Cardiac muscle cell (in vitro differentiated cells and primary cell): Measurements from ENCODE around the gene SYNPR. TPM values are rescaled to one million over a fixed set of nuclear protein-coding genes. Genes with fewer than 3 reads are reported as not detected.

Source experiments
- DNase-seq, 2 donors: peaks; one replicate each; pipeline versions ENCODE4 v3.0.0 to v3.0.0-alpha.2; 2010 to 2017; ENCODE audit warnings: low read depth in 1 of 2, low spot score in 1 of 2
- H3K27ac ChIP-seq: fragments of 200-600 bp; sonication (generic); 2 replicates; pipeline ENCODE4 v1.5.1; 2016
- H3K27me3 ChIP-seq: fragments of 200-600 bp; sonication (generic); 2 replicates; pipeline ENCODE4 v1.6.0; 2016; ENCODE audit warnings: control low read depth
- H3K36me3 ChIP-seq: fragments of 200-600 bp; sonication (generic); 2 replicates; pipeline ENCODE4 v1.5.1; 2016; ENCODE audit warnings: control low read depth
- H3K4me1 ChIP-seq: fragments of 200-600 bp; sonication (generic); 2 replicates; pipeline ENCODE4 v1.8.1; 2017; ENCODE audit warnings: low read depth, mild to moderate bottlenecking, mixed run types
- H3K4me3 ChIP-seq: fragments of 200-600 bp; sonication (generic); 2 replicates; pipeline ENCODE4 v1.5.1; 2016; ENCODE audit warnings: mild to moderate bottlenecking
- H3K9me3 ChIP-seq: fragments of 200-600 bp; sonication (generic); 2 replicates; pipeline ENCODE4 v1.5.1; 2017; ENCODE audit warnings: low read depth, mild to moderate bottlenecking, control low read depth
- CTCF ChIP-seq: IDR thresholded peaks from 2 replicates; pipeline ENCODE4 v1.5.1; 2012; ENCODE audit warnings: low read depth, mild to moderate bottlenecking, low read length
- polyA plus RNA-seq: library from polyadenylated mRNA; unstranded; fragments of >200 nt; fragmentation: Nextera tagmentation; extraction: Ambion mirVana; gene quantifications from 2 replicates; pipeline ENCODE4 v1.2.1, GENCODE V29; 2016
- total RNA-seq: library from RNA; depleted of rRNA; stranded (reverse); fragments of >200 nt; gene quantifications from 2 replicates; pipeline ENCODE4 v1.2.3, GENCODE V29; 2016

Gene SYNPR
- total and polyA plus RNA-seq, 2 experiments from 2014 or later: 0.36 to 1.8 TPM

DNA sequence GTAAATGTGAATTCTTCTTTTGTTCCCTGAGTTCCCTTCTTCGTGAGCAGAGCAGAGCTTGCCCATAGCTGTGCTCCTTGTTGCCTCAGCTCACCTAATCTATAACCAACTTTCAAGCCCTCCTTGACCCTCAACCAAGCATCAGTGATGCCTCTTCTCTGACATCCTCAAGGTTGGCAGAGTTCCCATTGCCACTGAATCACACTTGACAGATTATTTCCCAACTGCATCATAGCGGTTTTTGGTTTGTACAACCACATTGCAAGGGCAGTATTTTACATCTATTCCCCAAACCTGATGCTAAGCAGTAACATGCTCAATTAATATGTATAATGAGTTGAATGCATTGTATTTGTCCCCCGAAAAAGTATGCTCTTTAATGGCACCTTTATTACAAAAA, 241.3 kb downstream of the SYNPR start:
- Histone ChIP-seq H3K27ac (no peak overlapping the region), H3K27me3 (no peaks in the 10 kb centered on the region), H3K9me3 (no peaks in the 10 kb centered on the region), H3K4me3 (no peak overlapping the region), H3K36me3 (no peaks in the 10 kb centered on the region), H3K4me1 (no peaks in the 10 kb centered on the region)
- no peak for TF ChIP-seq CTCF
- DNase-seq: peak in 1 of 2 donors; percentile 17

GRCh38 chr3:63521657-63522056, 243.5 kb downstream of the SYNPR start:
- no peak for DNase-seq
- H3K27me3 ChIP-seq: no peaks in the 10 kb centered on the region
- H3K4me1 ChIP-seq: no peaks in the 10 kb centered on the region
- H3K36me3 ChIP-seq: no peaks in the 10 kb centered on the region
- no peak overlapping the region for H3K27ac ChIP-seq
- H3K9me3 ChIP-seq: no peaks in the 10 kb centered on the region
- TF ChIP-seq CTCF: no peak
- no peak overlapping the region for H3K4me3 ChIP-seq

- peak in 1 of 2 donors; percentile 0 for DNase-seq
- Histone ChIP-seq H3K4me3 (no peak overlapping the region), H3K27ac (no peak overlapping the region)
Observed at GRCh38 chr3:63523100-63523499, 245.0 kb downstream of the SYNPR start.

GRCh38 chr3:63528325-63529000, 250.4 kb downstream of the SYNPR start:
- no peaks in the 10 kb centered on the region for H3K27me3 ChIP-seq
- TF ChIP-seq CTCF: no peak
- H3K4me1 ChIP-seq: no peaks in the 10 kb centered on the region
- no peak overlapping the region for H3K4me3 ChIP-seq
- no peaks in the 10 kb centered on the region for H3K9me3 ChIP-seq
- no peak for DNase-seq
- no peaks in the 10 kb centered on the region for H3K36me3 ChIP-seq
- H3K27ac ChIP-seq: no peak overlapping the region

More at GRCh38 chr3:63523100-63523499, 245.0 kb downstream of the SYNPR start:
- Histone ChIP-seq H3K36me3 (no peaks in the 10 kb centered on the region), H3K27me3 (no peaks in the 10 kb centered on the region), H3K9me3 (no peaks in the 10 kb centered on the region), H3K4me1 (no peaks in the 10 kb centered on the region)
- TF ChIP-seq CTCF: no peak

DNA sequence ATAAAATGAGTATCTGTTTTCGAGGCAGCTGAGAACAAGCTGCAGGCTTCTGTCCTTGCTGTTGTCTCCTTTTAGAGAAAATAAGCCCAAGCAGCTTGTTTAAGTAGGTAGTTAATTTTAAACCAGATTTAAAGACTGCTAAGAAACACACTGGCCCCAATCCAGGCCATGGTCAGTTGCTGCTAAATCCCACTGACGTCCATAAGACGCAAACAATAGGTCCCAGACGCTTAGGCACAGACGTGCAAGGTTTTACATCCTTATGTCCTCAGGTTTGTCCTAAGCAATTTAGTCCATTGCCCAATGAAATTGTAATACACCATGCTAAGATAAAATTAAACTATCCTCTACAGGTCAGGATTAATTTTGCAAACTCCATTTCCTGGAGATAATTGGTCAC, 254.4 kb downstream of the SYNPR start:
- no peak overlapping the region for H3K4me3 ChIP-seq
- no peaks in the 10 kb centered on the region for H3K27me3 ChIP-seq
- TF ChIP-seq CTCF: no peak
- no peak overlapping the region for H3K27ac ChIP-seq
- no peak for DNase-seq
- no peaks in the 10 kb centered on the region for H3K36me3 ChIP-seq
- no peaks in the 10 kb centered on the region for H3K4me1 ChIP-seq
- H3K9me3 ChIP-seq: no peaks in the 10 kb centered on the region
